ENCODE data around the gene HDDC3. TPM values are rescaled to one million over a fixed set of nuclear protein-coding genes. Genes with fewer than 3 reads are reported as not detected.

Gene HDDC3
- total RNA-seq, 1 donor from 2014 or later: 9.5 TPM

GRCh38 chr15:90962021-90962420 is 29.7 kb upstream of the HDDC3 start:
- H3K36me3 Mint-ChIP-seq (ENCODE audit: unreplicated experiment): peaks cover 13% of the 10 kb centered on the region
- no peak for DNase-seq (ENCODE audit: extremely low spot score, unreplicated experiment)

GRCh38 chr15:90960298-90961091 is 28.1 kb upstream of the HDDC3 start:
- Mint-ChIP-seq H3K27ac (ENCODE audit: unreplicated experiment) (no peak overlapping the region), H3K4me3 (ENCODE audit: unreplicated experiment) (no peak overlapping the region), H3K9me3 (ENCODE audit: unreplicated experiment) (no peaks in the 10 kb centered on the region), H3K36me3 (ENCODE audit: unreplicated experiment) (peaks cover 11% of the 10 kb centered on the region), H3K27me3 (ENCODE audit: unreplicated experiment) (no peaks in the 10 kb centered on the region), H3K4me1 (ENCODE audit: unreplicated experiment) (peaks cover 16% of the 10 kb centered on the region)
- no peak for DNase-seq (ENCODE audit: extremely low spot score, unreplicated experiment)
- TF ChIP-seq CTCF (IDR thresholded peaks at IDR 0.05): no peak

More at GRCh38 chr15:90962021-90962420, 29.7 kb upstream of the HDDC3 start:
- TF ChIP-seq CTCF (IDR thresholded peaks at IDR 0.05): no peak
- Mint-ChIP-seq H3K27ac (ENCODE audit: unreplicated experiment) (no peak overlapping the region), H3K27me3 (ENCODE audit: unreplicated experiment) (no peaks in the 10 kb centered on the region), H3K9me3 (ENCODE audit: unreplicated experiment) (no peaks in the 10 kb centered on the region), H3K4me3 (ENCODE audit: unreplicated experiment) (no peak overlapping the region), H3K4me1 (ENCODE audit: unreplicated experiment) (peaks cover 8% of the 10 kb centered on the region)

GRCh38 chr15:90959894-90960293 is 27.5 kb upstream of the HDDC3 start:
- no peak for DNase-seq (ENCODE audit: extremely low spot score, unreplicated experiment)
- Mint-ChIP-seq H3K9me3 (ENCODE audit: unreplicated experiment) (no peaks in the 10 kb centered on the region), H3K4me1 (ENCODE audit: unreplicated experiment) (peaks cover 21% of the 10 kb centered on the region), H3K27me3 (ENCODE audit: unreplicated experiment) (no peaks in the 10 kb centered on the region), H3K27ac (ENCODE audit: unreplicated experiment) (no peak overlapping the region), H3K36me3 (ENCODE audit: unreplicated experiment) (peaks cover 11% of the 10 kb centered on the region), H3K4me3 (ENCODE audit: unreplicated experiment) (no peak overlapping the region)
- no peak for TF ChIP-seq CTCF (IDR thresholded peaks at IDR 0.05)

- Mint-ChIP-seq H3K27ac (ENCODE audit: unreplicated experiment) (no peak overlapping the region), H3K36me3 (ENCODE audit: unreplicated experiment) (peaks cover 11% of the 10 kb centered on the region), H3K9me3 (ENCODE audit: unreplicated experiment) (no peaks in the 10 kb centered on the region), H3K4me3 (ENCODE audit: unreplicated experiment) (no peak overlapping the region), H3K27me3 (ENCODE audit: unreplicated experiment) (no peaks in the 10 kb centered on the region), H3K4me1 (ENCODE audit: unreplicated experiment) (peaks cover 23% of the 10 kb centered on the region)
- no peak for DNase-seq (ENCODE audit: extremely low spot score, unreplicated experiment)
- TF ChIP-seq CTCF (IDR thresholded peaks at IDR 0.05): no peak
Measured at GRCh38 chr15:90959028-90959595, 26.8 kb upstream of the HDDC3 start.

DNA sequence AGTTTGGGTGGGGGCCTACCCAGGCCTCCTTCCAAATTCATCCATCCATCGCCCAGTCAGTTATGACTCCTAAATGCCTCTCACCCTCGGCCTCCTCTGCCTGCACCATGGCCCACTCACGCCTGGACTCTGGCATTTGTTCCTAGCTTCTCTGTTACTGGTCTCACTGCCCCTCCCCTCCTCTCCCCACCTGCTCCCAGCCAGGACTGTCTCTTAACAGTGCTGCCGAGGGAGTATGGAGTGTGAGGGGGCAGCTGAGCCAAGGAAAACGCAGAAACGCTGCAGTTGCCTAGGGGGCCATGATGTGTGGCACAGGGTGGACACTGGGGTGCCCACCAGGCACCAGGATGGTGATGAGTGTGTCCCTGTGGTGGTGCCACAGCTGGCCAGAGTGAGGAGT is 25.4 kb upstream of the HDDC3 start:
- DNase-seq (ENCODE audit: extremely low spot score, unreplicated experiment): no peak
- Mint-ChIP-seq H3K4me1 (ENCODE audit: unreplicated experiment) (peaks cover 23% of the 10 kb centered on the region), H3K36me3 (ENCODE audit: unreplicated experiment) (peaks cover 12% of the 10 kb centered on the region), H3K27me3 (ENCODE audit: unreplicated experiment) (no peaks in the 10 kb centered on the region), H3K27ac (ENCODE audit: unreplicated experiment) (peak overlapping the region; percentile 56), H3K4me3 (ENCODE audit: unreplicated experiment) (peak overlapping the region; percentile 72), H3K9me3 (ENCODE audit: unreplicated experiment) (no peaks in the 10 kb centered on the region)
- no peak for TF ChIP-seq CTCF (IDR thresholded peaks at IDR 0.05)

Data from osteocyte (in vitro differentiated cells).